Breast epithelium (tissue), 4 donors: ENCODE data around the gene ATPAF2. TPM values are rescaled to one million over a fixed set of nuclear protein-coding genes. Genes with fewer than 3 reads are reported as not detected.

Experiments used
- DNase-seq, 2 donors: peaks; one replicate each; pipeline ENCODE4 v3.0.0-alpha.2; 2019; ENCODE audit warnings: low spot score in 2 of 2
- H3K27ac ChIP-seq, 2 donors: fragments of 200-600 bp; sonication (generic) in 1 of 2; one replicate each; pipeline ENCODE4 v1.5.1; 2016 to 2019; ENCODE audit warnings: mild to moderate bottlenecking in 1 of 2
- H3K27me3 ChIP-seq, 2 donors: fragments of 200-600 bp; sonication (generic) in 1 of 2; one replicate each; pipeline versions ENCODE4 v1.5.1 to v1.6.0; 2017 to 2019; ENCODE audit warnings: control low read depth in 1 of 2, mild to moderate bottlenecking in 1 of 2
- H3K36me3 ChIP-seq: fragments of 200-600 bp; one replicate; pipeline ENCODE4 v1.5.1; 2019
- H3K4me1 ChIP-seq, 2 donors: fragments of 200-600 bp; sonication (generic); one replicate each; pipeline ENCODE4 v1.5.1; 2016 to 2019; ENCODE audit warnings: control low read depth in 1 of 2
- H3K4me3 ChIP-seq, 3 donors: fragments of 200-600 bp; sonication (generic); 1 replicate in 2 of 3; 2 replicates in 1 of 3; pipeline ENCODE4 v1.5.1; 2016 to 2019; ENCODE audit warnings: mild to moderate bottlenecking in 3 of 3, moderate library complexity in 2 of 3
- H3K9me3 ChIP-seq, 2 donors: fragments of 200-600 bp; sonication (generic) in 1 of 2; one replicate each; pipeline ENCODE4 v1.5.1; 2016 to 2019; ENCODE audit warnings: control low read depth in 1 of 2
- CTCF ChIP-seq, 3 donors: fragments of 450-650 bp; IDR thresholded peaks; one replicate each; pipeline ENCODE4 v1.5.1; 2016 to 2017; ENCODE audit warnings: antibody characterized with exemption in 3 of 3, mild to moderate bottlenecking in 3 of 3, moderate library complexity in 3 of 3
- POLR2A ChIP-seq: fragments of 450-650 bp; IDR thresholded peaks from one replicate; pipeline ENCODE4 v1.6.1; 2016; ENCODE audit warnings: antibody characterized with exemption, mild to moderate bottlenecking, moderate library complexity
- POLR2AphosphoS5 ChIP-seq, 3 donors: sonication (generic); formaldehyde crosslinking; IDR thresholded peaks; one replicate each; pipeline ENCODE4 v1.6.1; 2017; ENCODE audit warnings: antibody characterized with exemption in 3 of 3
- intact Hi-C: fragments of 100-400 bp; cut with DNase I; formaldehyde crosslinking; loops from one replicate; pipeline ENCODE4 v1.15.1; 2023; ENCODE audit warnings: low total_unique reads
- total RNA-seq, 3 donors: library from RNA; depleted of rRNA; stranded (reverse); fragments of >200 nt; gene quantifications; one replicate each; pipeline ENCODE4 v1.1.0, GENCODE V29; 2016

Gene ATPAF2
- total RNA-seq, 3 donors from 2014 or later, result 12.9 to 15.7 (median 13.0) TPM

- no peak for TF ChIP-seq POLR2AphosphoS5 (IDR thresholded peaks at IDR 0.05)
- no peak for TF ChIP-seq POLR2A
- no peak for TF ChIP-seq CTCF (IDR thresholded peaks at IDR 0.05)
- H3K4me1 ChIP-seq, result no peaks in the 10 kb centered on the region
- H3K27me3 ChIP-seq, result no peaks in the 10 kb centered on the region
- no peak overlapping the region for H3K4me3 ChIP-seq
- no peak for DNase-seq
- intact Hi-C loops, result no loop called here
- H3K9me3 ChIP-seq, result no peaks in the 10 kb centered on the region
- H3K36me3 ChIP-seq, result no peaks in the 10 kb centered on the region
- H3K27ac ChIP-seq, result no peak overlapping the region
Observed at GRCh38 chr17:18065546-18065945, 26.6 kb upstream of the ATPAF2 start.

GRCh38 chr17:18064053-18064452 is 25.1 kb upstream of the ATPAF2 start:
- DNase-seq, result no peak
- intact Hi-C loops, result no loop called here
- TF ChIP-seq POLR2A, result no peak
- TF ChIP-seq POLR2AphosphoS5 (IDR thresholded peaks at IDR 0.05), result no peak
- no peak for TF ChIP-seq CTCF (IDR thresholded peaks at IDR 0.05)
- Histone ChIP-seq H3K4me1 (no peaks in the 10 kb centered on the region), H3K27me3 (no peaks in the 10 kb centered on the region), H3K36me3 (no peaks in the 10 kb centered on the region), H3K9me3 (no peaks in the 10 kb centered on the region), H3K27ac (no peak overlapping the region), H3K4me3 (no peak overlapping the region)

- Histone ChIP-seq H3K27me3 (no peaks in the 10 kb centered on the region), H3K9me3 (no peaks in the 10 kb centered on the region), H3K4me1 (no peaks in the 10 kb centered on the region), H3K27ac (no peak overlapping the region), H3K4me3 (no peak overlapping the region), H3K36me3 (no peaks in the 10 kb centered on the region)
- DNase-seq, result no peak
- TF ChIP-seq CTCF (IDR thresholded peaks at IDR 0.05) (no peak), POLR2AphosphoS5 (IDR thresholded peaks at IDR 0.05) (no peak), POLR2A (no peak)
- intact Hi-C loops, result no loop called here
Observed at GRCh38 chr17:18059283-18059682, 20.3 kb upstream of the ATPAF2 start.

GRCh38 chr17:18056214-18056613 is 17.2 kb upstream of the ATPAF2 start:
- DNase-seq, result no peak
- Histone ChIP-seq H3K4me3 (no peak overlapping the region), H3K27me3 (no peaks in the 10 kb centered on the region), H3K27ac (no peak overlapping the region), H3K9me3 (no peaks in the 10 kb centered on the region), H3K4me1 (no peaks in the 10 kb centered on the region), H3K36me3 (no peaks in the 10 kb centered on the region)
- no peak for TF ChIP-seq CTCF (IDR thresholded peaks at IDR 0.05)
- TF ChIP-seq POLR2A, result no peak
- no peak for TF ChIP-seq POLR2AphosphoS5 (IDR thresholded peaks at IDR 0.05)
- intact Hi-C loops, result no loop called here

GRCh38 chr17:18055597-18055996 is 16.6 kb upstream of the ATPAF2 start:
- Histone ChIP-seq H3K36me3 (no peaks in the 10 kb centered on the region), H3K27ac (no peak overlapping the region), H3K4me3 (no peak overlapping the region), H3K4me1 (no peaks in the 10 kb centered on the region), H3K9me3 (no peaks in the 10 kb centered on the region), H3K27me3 (no peaks in the 10 kb centered on the region)
- TF ChIP-seq CTCF (IDR thresholded peaks at IDR 0.05), result no peak
- no peak for TF ChIP-seq POLR2A
- TF ChIP-seq POLR2AphosphoS5 (IDR thresholded peaks at IDR 0.05), result no peak
- intact Hi-C loops, result no loop called here
- DNase-seq, result no peak
